ENCODE measurements around the gene CASP12. TPM values are rescaled to one million over a fixed set of nuclear protein-coding genes. Genes with fewer than 3 reads are reported as not detected.

Gene CASP12
- total and polyA plus RNA-seq, 9 of the 15 experiments (the other 6 are each of a cell fraction or from before 2014, with no cell fraction given): not detected

DNA sequence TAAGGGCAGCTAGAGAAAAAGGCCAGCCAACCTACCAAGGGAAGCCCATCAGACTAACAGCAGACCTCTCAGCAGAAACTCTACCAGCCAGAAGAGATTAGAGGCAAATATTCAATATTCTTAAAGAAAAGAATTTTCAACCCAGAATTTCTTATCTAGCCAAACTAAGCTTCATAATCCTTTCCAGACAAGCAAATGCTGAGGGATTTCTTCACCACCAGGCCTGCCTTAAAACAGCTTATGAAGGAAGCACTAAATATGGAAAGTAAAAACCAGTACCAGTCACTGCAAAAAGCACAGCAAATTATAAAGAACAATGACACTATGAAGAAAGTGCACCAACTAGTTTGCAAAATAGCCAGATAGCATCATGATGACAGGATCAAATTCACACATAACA lies 30.6 kb upstream of the CASP12 start:
- Histone ChIP-seq H3K9ac (ENCODE audit: insufficient read depth in 1 of 2, low read depth in 2 of 2, low read length in 2 of 2) (no peak overlapping the region), H3K4me1 (replicated peaks in 1 of 2; ENCODE audit: control insufficient read depth in 2 of 2, insufficient read depth in 2 of 2, low read length in 2 of 2) (no peaks in the 10 kb centered on the region), H3K79me2 (ENCODE audit: control insufficient read depth, insufficient read depth, low read length) (no peaks in the 10 kb centered on the region), H3K4me2 (ENCODE audit: insufficient read depth, low read length) (no peak overlapping the region), H3K27me3 (ENCODE audit: control insufficient read depth in 2 of 2, insufficient read depth in 2 of 2, low read length in 2 of 2) (no peaks in the 10 kb centered on the region), H3K9me3 (replicated peaks; ENCODE audit: control insufficient read depth, insufficient read depth, low read depth, low read length) (no peaks in the 10 kb centered on the region), H3K27ac (ENCODE audit: extremely low read depth, low read depth, low read length) (no peak overlapping the region), H3K36me3 (ENCODE audit: control insufficient read depth, insufficient read depth, low read length) (no peaks in the 10 kb centered on the region), H3K4me3 (no peak overlapping the region), H3K9me1 (ENCODE audit: control insufficient read depth, insufficient read depth, low read length) (no peaks in the 10 kb centered on the region), H2AFZ (ENCODE audit: low read depth, low read length) (no peak overlapping the region), H4K20me1 (replicated peaks; ENCODE audit: control insufficient read depth, insufficient read depth, low read length) (no peaks in the 10 kb centered on the region)
- intact Hi-C loops (cut with micrococcal nuclease) (no loop called here), in situ Hi-C loops (cut with MboI) (no loop called here)
- no TSS peak for BruUV-seq (replicated peaks)
- ChIA-PET CTCF (ENCODE audit: low intra/inter-chr PET ratio) (no interaction called here), POLR2A (no interaction called here)
- no peak for TF ChIP-seq POU5F1 (IDR thresholded peaks at IDR 0.05; ENCODE audit: borderline replicate concordance, low read depth, low read length, partially characterized antibody)
- no peak for TF ChIP-seq MTA1 (IDR thresholded peaks at IDR 0.05; ENCODE audit: borderline replicate concordance)
- no peak for TF ChIP-seq SLC30A9 (CRISPR knock-in tag; IDR thresholded peaks at IDR 0.05)
- TF ChIP-seq ZNF133 (CRISPR knock-in tag; IDR thresholded peaks at IDR 0.05): no peak
- TF ChIP-seq MEF2A (IDR thresholded peaks at IDR 0.05; ENCODE audit: control insufficient read depth, low read depth, low read length): no peak
- no peak for TF ChIP-seq CAMTA2 (CRISPR knock-in tag; conservative IDR thresholded peaks at IDR 0.05)
- no peak for TF ChIP-seq RAD21 (CRISPR knock-in tag; conservative IDR thresholded peaks at IDR 0.05 in 1 of 2, IDR thresholded peaks at IDR 0.05 in 1 of 2)
- TF ChIP-seq DMBX1 (CRISPR knock-in tag; IDR thresholded peaks at IDR 0.05; ENCODE audit: borderline replicate concordance): no peak
- no peak for TF ChIP-seq TAF7 (tag; IDR thresholded peaks at IDR 0.05)
- no peak for TF ChIP-seq ZNF57 (CRISPR knock-in tag; IDR thresholded peaks at IDR 0.05)
- no peak for TF ChIP-seq ETS2 (tag; IDR thresholded peaks at IDR 0.05; ENCODE audit: borderline replicate concordance, poor library complexity, severe bottlenecking)
- no peak for TF ChIP-seq ZNF282 (CRISPR knock-in tag; IDR thresholded peaks at IDR 0.05)
- TF ChIP-seq, protein P1, sequence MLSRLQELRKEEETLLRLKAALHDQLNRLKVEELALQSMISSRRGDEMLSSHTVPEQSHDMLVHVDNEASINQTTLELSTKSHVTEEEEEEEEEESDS (CRISPR knock-in tag; IDR thresholded peaks at IDR 0.05): no peak
- TF ChIP-seq U2AF1 (optimal IDR thresholded peaks at IDR 0.05; ENCODE audit: low read depth, low read length): no peak
- TF ChIP-seq ELF2 (CRISPR knock-in tag; IDR thresholded peaks at IDR 0.05): no peak
- TF ChIP-seq, protein P2, sequence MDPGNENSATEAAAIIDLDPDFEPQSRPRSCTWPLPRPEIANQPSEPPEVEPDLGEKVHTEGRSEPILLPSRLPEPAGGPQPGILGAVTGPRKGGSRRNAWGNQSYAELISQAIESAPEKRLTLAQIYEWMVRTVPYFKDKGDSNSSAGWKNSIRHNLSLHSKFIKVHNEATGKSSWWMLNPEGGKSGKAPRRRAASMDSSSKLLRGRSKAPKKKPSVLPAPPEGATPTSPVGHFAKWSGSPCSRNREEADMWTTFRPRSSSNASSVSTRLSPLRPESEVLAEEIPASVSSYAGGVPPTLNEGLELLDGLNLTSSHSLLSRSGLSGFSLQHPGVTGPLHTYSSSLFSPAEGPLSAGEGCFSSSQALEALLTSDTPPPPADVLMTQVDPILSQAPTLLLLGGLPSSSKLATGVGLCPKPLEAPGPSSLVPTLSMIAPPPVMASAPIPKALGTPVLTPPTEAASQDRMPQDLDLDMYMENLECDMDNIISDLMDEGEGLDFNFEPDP (CRISPR knock-in tag; IDR thresholded peaks at IDR 0.05): no peak
- TF ChIP-seq, protein P3, sequence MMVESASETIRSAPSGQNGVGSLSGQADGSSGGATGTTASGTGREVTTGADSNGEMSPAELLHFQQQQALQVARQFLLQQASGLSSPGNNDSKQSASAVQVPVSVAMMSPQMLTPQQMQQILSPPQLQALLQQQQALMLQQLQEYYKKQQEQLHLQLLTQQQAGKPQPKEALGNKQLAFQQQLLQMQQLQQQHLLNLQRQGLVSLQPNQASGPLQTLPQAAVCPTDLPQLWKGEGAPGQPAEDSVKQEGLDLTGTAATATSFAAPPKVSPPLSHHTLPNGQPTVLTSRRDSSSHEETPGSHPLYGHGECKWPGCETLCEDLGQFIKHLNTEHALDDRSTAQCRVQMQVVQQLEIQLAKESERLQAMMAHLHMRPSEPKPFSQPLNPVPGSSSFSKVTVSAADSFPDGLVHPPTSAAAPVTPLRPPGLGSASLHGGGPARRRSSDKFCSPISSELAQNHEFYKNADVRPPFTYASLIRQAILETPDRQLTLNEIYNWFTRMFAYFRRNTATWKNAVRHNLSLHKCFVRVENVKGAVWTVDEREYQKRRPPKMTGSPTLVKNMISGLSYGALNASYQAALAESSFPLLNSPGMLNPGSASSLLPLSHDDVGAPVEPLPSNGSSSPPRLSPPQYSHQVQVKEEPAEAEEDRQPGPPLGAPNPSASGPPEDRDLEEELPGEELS (CRISPR knock-in tag; IDR thresholded peaks at IDR 0.05; ENCODE audit: borderline replicate concordance): no peak
- no peak for TF ChIP-seq KDM5B (IDR thresholded peaks at IDR 0.05; ENCODE audit: insufficient replicate concordance, low read depth, low read length)
- no peak for FAIRE-seq
- DNase-seq (ENCODE audit: extremely low read depth in 1 of 4, low spot score in 3 of 4): no peak
- ATAC-seq: no peak
